Measurements from ENCODE around the gene NAV1. TPM values are rescaled to one million over a fixed set of nuclear protein-coding genes. Genes with fewer than 3 reads are reported as not detected.
"Not testable (repeated sequence)": the region's sequence is repeated elsewhere in the genome, so short reads cannot be mapped to it uniquely, and the experiment has no call there.

NAV1 gene
- total and polyA plus RNA-seq, 2 of the 8 experiments (the other 6 are each of a cell fraction or from before 2014, with no cell fraction given), result 9.9 to 42.7 TPM

DNA sequence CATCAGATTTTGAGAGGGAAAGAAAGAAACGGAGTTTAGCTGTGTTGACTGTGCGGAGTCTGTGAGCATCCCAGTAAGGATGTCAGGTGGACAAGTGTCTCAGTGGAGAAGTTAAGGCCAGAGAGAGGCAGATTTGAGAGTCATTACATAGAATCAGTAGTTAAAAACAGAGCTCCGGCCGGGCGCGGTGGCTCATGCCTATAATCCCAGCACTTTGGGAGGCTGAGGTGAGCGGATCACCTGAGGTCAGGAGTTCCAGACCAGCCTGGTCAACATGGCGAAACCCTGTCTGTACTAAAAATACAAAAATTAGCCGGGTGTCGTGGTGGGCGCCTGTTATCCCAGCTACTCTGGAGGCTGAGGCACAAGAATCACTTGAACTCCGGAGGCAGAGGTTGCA, 42.4 kb downstream of the NAV1 start:
- H2BK120ac ChIP-seq (replicated peaks; ENCODE audit: low read depth, low read length); DNase-seq (ENCODE audit: low read depth in 1 of 2, low spot score in 2 of 2); H4K20me1 ChIP-seq (replicated peaks in 1 of 2; ENCODE audit: control insufficient read depth in 1 of 2, insufficient read depth in 2 of 2, low read length in 2 of 2); H3K36me3 ChIP-seq (ENCODE audit: control insufficient read depth in 2 of 4, insufficient read depth in 4 of 4, low read length in 3 of 4); H3K23ac ChIP-seq (ENCODE audit: insufficient read length); H2AK5ac ChIP-seq (ENCODE audit: low read depth, low read length); H2BK15ac ChIP-seq (ENCODE audit: low read length); H3K23me2 ChIP-seq (ENCODE audit: low read depth, low read length); H3K27ac ChIP-seq (ENCODE audit: low read depth, low read length); H3K4me2 ChIP-seq (ENCODE audit: insufficient read depth in 1 of 2, low read depth in 2 of 2, low read length in 2 of 2); H3K27me3 ChIP-seq (replicated peaks in 1 of 4; ENCODE audit: control insufficient read depth in 3 of 4, extremely low read depth in 1 of 4, insufficient read depth in 3 of 4, low read length in 3 of 4); POLR2A ChIA-PET (ENCODE audit: partially characterized antibody); H2BK20ac ChIP-seq (ENCODE audit: low read length); H3K14ac ChIP-seq (ENCODE audit: insufficient read length); H3K18ac ChIP-seq (ENCODE audit: extremely low read depth, low read length); H3K56ac ChIP-seq (replicated peaks; ENCODE audit: insufficient read length, low read depth, low read length); H3K9ac ChIP-seq (replicated peaks in 1 of 4; ENCODE audit: extremely low read depth in 1 of 4, low read depth in 3 of 4, low read length in 3 of 4); H3K4me1 ChIP-seq (replicated peaks in 1 of 4; ENCODE audit: control insufficient read depth in 3 of 4, insufficient read depth in 4 of 4, low read length in 3 of 4); H3K79me2 ChIP-seq (ENCODE audit: control insufficient read depth in 1 of 2, insufficient read depth in 2 of 2, low read length in 2 of 2); H3K79me1 ChIP-seq (ENCODE audit: low read depth, low read length); H4K91ac ChIP-seq (replicated peaks; ENCODE audit: insufficient read length, low read length); H2AFZ ChIP-seq (ENCODE audit: low read length); H2BK5ac ChIP-seq (ENCODE audit: low read depth, low read length); H2BK12ac ChIP-seq (ENCODE audit: low read depth, low read length); H4K5ac ChIP-seq (ENCODE audit: insufficient read length, low read depth, low read length); H4K8ac ChIP-seq (ENCODE audit: extremely low read depth, insufficient read depth, low read length); FAIRE-seq; H3K4ac ChIP-seq (replicated peaks; ENCODE audit: insufficient read length, low read depth, low read length); H3K4me3 ChIP-seq (ENCODE audit: extremely low read depth in 1 of 4, insufficient read depth in 2 of 4, low read depth in 3 of 4, low read length in 4 of 4); H3K9me3 ChIP-seq (ENCODE audit: insufficient read depth in 2 of 2, low read depth in 1 of 2, low read length in 1 of 2): not testable (repeated sequence)
- 91% methylated on average over 12 of the region's 12 CpGs; no CpG with 5 or more reads in 1 of the 2 experiments for WGBS, 2 experiments (ENCODE audit: extremely low coverage in 1 of 2, insufficient coverage in 1 of 2, insufficient read length in 1 of 2, insufficient replicate concordance in 2 of 2, low coverage in 1 of 2, low lambda C conversion rate in 2 of 2, missing lambda C conversion rate in 1 of 2)
- CTCF ChIA-PET (ENCODE audit: partially characterized antibody), result interaction anchor here (0.6 to 11.3 kb wide), 11 partner anchors 8 to 544 kb away, joined by 3 to 79 read pairs (median 4); no protein-coding TSS in a partner anchor

All from H1 (cell line).